BE2C (cell line): Measurements from ENCODE around the gene DNAJB13.

Source experiments
- DNase-seq: peaks from one replicate; pipeline ENCODE4 v3.0.0-alpha.2; 2020
- H3K27me3 ChIP-seq: fragments of 250-450 bp; sonication (Bioruptor Pico); 2 replicates; pipeline ENCODE4 v1.5.1; 2020; ENCODE audit warnings: mild to moderate bottlenecking
- H3K36me3 ChIP-seq: fragments of 250-450 bp; sonication (Bioruptor Pico); 2 replicates; pipeline ENCODE4 v1.5.1; 2020; ENCODE audit warnings: mild to moderate bottlenecking
- H3K4me1 ChIP-seq: fragments of 250-450 bp; sonication (Bioruptor Pico); 2 replicates; pipeline ENCODE4 v1.5.1; 2020
- H3K4me3 ChIP-seq: 2 replicates; pipeline ENCODE4 v1.5.1; 2011; ENCODE audit warnings: low read depth, low read length
- H3K9me3 ChIP-seq: fragments of 250-450 bp; sonication (Bioruptor Pico); 2 replicates; pipeline ENCODE4 v1.5.1; 2020
- TF ChIP-seq, protein P1 (sequence below): IDR thresholded peaks from 2 replicates; pipeline ENCODE4 v1.5.1; 2012; ENCODE audit warnings: mild to moderate bottlenecking, low read depth, low read length

The DNAJB13 gene

DNA sequence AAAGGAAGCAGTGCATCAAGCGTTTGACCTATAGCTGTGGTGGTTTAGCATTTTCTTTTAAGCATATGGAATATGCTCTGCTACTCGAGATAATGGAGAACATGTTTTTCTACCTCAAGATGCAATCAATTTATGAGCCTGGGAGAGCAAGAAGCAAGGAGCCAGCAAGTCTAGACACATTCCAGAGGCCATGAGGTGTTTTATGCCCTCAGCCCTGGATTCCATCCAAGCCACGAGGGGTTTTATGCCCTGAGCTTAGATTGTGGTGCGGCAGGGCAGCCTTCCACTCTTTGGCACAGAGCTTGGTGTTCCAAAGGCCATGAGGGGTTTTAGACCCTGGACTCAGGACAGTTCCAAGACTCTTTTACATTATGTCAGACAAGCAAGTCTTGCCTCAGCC, 11.7 kb upstream of the DNAJB13 start:
- Histone ChIP-seq H3K4me1 (peaks cover 3% of the 10 kb centered on the region; the same call in 1 of the 2 replicates), H3K9me3 (no peaks in the 10 kb centered on the region; the same call in none of the 2 replicates), H3K27me3 (no peaks in the 10 kb centered on the region), H3K36me3 (no peaks in the 10 kb centered on the region; the same call in 1 of the 2 replicates), H3K4me3 (no peak overlapping the region)
- DNase-seq: no peak
- TF ChIP-seq, protein P1, sequence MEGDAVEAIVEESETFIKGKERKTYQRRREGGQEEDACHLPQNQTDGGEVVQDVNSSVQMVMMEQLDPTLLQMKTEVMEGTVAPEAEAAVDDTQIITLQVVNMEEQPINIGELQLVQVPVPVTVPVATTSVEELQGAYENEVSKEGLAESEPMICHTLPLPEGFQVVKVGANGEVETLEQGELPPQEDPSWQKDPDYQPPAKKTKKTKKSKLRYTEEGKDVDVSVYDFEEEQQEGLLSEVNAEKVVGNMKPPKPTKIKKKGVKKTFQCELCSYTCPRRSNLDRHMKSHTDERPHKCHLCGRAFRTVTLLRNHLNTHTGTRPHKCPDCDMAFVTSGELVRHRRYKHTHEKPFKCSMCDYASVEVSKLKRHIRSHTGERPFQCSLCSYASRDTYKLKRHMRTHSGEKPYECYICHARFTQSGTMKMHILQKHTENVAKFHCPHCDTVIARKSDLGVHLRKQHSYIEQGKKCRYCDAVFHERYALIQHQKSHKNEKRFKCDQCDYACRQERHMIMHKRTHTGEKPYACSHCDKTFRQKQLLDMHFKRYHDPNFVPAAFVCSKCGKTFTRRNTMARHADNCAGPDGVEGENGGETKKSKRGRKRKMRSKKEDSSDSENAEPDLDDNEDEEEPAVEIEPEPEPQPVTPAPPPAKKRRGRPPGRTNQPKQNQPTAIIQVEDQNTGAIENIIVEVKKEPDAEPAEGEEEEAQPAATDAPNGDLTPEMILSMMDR: no peak

DNA sequence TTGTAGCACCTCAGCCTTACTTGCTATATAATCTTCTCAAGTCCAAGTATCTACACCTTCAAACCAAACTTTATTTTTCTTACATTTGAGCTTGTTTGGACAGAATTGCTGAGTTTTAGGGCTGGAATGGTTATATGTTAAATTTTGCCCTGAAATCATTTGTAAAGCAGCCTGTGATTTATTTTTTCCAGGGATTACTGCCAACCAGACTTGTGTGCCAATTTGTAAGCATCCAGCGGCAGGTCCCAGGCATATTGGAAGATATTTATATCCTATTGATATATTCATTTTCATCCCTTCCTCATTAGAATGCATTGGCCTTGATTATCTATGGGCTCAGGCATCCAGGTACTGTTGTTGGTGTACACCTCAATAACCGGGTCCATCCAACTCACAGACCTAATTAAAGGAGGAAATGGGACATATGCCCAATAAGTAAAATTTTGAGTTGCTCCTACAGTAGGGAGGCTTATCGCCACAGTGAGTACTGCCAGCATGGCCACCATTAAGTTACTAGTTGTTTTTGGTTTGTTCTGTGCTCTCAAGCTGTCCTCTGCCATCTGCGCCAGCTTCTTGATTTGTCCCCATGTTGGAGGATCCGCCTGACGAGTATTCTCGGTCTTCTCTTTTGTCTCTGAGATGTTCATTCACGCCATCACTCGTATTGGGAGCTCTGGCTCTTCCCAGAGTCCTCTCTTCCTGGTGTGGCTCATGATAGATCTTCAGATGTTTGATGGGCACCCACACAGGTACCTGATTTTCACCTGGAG, 9.8 kb upstream of the DNAJB13 start:
- TF ChIP-seq, protein P1: no peak
- peaks cover 3% of the 10 kb centered on the region; the same call in 1 of the 2 replicates for H3K4me1 ChIP-seq
- no peaks in the 10 kb centered on the region; the same call in none of the 2 replicates for H3K9me3 ChIP-seq
- H3K4me3 ChIP-seq: no peak overlapping the region
- H3K36me3 ChIP-seq: no peaks in the 10 kb centered on the region
- H3K27me3 ChIP-seq: no peaks in the 10 kb centered on the region
- no peak for DNase-seq

DNA sequence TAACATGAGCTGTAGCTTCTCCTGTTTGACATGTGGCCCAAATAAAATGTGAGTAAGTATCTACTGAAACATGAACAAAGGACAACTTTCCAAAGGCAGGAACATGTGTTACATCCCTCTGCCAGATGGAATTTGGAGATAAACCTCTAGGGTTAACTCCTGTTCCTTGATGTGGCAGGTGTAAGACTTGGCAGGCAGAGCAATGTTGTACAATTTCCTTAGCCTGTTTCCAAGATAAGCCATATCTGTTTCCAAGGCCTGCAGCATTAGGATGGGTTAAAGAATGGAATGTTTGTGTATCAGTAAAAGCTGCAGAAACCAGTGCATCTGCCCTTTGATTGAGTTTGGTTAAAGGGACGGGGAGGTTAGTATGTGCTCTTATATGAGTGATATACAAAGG, 8.8 kb upstream of the DNAJB13 start:
- Histone ChIP-seq H3K36me3 (no peaks in the 10 kb centered on the region), H3K27me3 (no peaks in the 10 kb centered on the region), H3K4me3 (no peak overlapping the region), H3K9me3 (no peaks in the 10 kb centered on the region; the same call in none of the 2 replicates), H3K4me1 (peaks cover 3% of the 10 kb centered on the region; the same call in 1 of the 2 replicates)
- no peak for DNase-seq
- TF ChIP-seq, protein P1: no peak

DNA sequence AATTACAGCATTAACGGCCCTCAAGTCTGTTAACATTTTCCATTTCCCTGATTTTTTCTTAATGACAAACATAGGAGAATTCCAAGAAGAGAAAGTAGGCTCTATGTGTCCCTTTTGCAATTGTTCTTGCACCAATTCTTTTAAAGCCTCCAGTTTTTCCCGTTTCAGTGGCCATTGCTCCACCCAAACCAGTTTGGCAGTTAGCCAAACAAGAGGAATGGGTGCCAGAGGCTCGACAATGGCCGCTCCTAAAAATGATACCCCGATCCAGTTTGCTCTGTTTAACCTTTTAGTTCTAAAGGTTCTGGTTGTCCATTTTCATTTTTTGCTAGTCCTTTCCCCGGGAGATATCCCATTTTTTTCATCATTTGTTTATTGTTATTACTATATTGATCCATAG, 6.7 kb upstream of the DNAJB13 start:
- Histone ChIP-seq H3K4me3 (no peak overlapping the region), H3K4me1 (peaks cover 3% of the 10 kb centered on the region; the same call in 1 of the 2 replicates), H3K27me3 (no peaks in the 10 kb centered on the region), H3K9me3 (no peaks in the 10 kb centered on the region; the same call in none of the 2 replicates), H3K36me3 (no peaks in the 10 kb centered on the region)
- TF ChIP-seq, protein P1: no peak
- no peak for DNase-seq

DNA sequence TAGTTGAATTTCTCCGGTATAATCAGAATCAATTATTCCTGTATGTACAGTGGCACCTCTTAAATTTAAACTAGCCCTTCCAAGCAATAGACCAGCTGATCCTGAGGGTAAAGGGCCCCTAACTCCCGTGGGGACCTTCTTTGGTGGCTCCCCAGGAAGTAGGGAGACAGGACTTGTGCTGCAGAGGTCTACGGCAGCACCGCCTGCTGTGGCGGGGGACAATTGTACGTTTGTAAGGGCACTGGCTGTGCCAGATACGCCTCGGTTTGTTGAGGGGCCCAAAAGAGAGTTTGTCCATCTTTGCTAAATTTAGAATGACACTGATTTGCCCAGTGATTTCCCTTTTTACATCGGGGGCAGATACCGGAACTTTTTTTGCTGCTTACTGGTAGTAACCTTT, 5.9 kb upstream of the DNAJB13 start:
- no peak for DNase-seq
- no peaks in the 10 kb centered on the region; the same call in 1 of the 2 replicates for H3K9me3 ChIP-seq
- no peaks in the 10 kb centered on the region for H3K36me3 ChIP-seq
- peaks cover 3% of the 10 kb centered on the region; the same call in 1 of the 2 replicates for H3K4me1 ChIP-seq
- TF ChIP-seq, protein P1: no peak
- no peak overlapping the region for H3K4me3 ChIP-seq
- H3K27me3 ChIP-seq: no peaks in the 10 kb centered on the region

DNA sequence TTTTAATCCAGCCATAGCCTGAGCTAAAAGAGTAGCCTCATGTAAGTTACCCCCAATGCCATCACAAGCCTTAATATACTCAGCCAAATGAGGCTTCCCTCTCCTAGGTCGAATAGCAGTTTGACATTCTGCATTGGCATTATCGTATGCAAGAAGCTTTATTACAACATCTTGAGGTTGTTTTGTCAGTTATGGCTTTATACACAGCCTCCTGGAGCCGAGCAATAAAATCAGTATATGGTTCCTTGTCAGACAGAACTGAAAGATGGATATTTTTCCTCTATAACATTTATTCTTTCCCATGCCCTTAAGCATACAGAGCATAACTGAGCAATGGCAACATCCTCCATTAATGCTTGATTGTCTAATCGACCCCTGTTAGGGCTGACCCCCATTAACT, 5.4 kb upstream of the DNAJB13 start:
- H3K9me3 ChIP-seq: no peaks in the 10 kb centered on the region; the same call in 1 of the 2 replicates
- H3K36me3 ChIP-seq: no peaks in the 10 kb centered on the region
- peaks cover 3% of the 10 kb centered on the region; the same call in 1 of the 2 replicates for H3K4me1 ChIP-seq
- H3K27me3 ChIP-seq: no peaks in the 10 kb centered on the region
- H3K4me3 ChIP-seq: no peak overlapping the region
- DNase-seq: no peak
- TF ChIP-seq, protein P1: no peak
